Measurements from ENCODE around the gene TNP2.
"Not testable (repeated sequence)": the region's sequence is repeated elsewhere in the genome, so short reads cannot be mapped to it uniquely, and the experiment has no call there.

The TNP2 gene

GRCh38 chr16:11299865-11300559 is 30.9 kb upstream of the TNP2 start:
- no peak for DNase-seq

GRCh38 chr16:11298950-11299547 is 29.9 kb upstream of the TNP2 start:
- not testable (repeated sequence) for DNase-seq

- no peak for DNase-seq
Observed at GRCh38 chr16:11298143-11298900, 29.2 kb upstream of the TNP2 start.

GRCh38 chr16:11297492-11298142 is 28.5 kb upstream of the TNP2 start:
- peak; percentile 62 for DNase-seq

GRCh38 chr16:11296706-11297491 is 27.8 kb upstream of the TNP2 start:
- no peak for DNase-seq

GRCh38 chr16:11296351-11296705 is 27.2 kb upstream of the TNP2 start:
- DNase-seq, result no peak

GRCh38 chr16:11295672-11296071 is 26.5 kb upstream of the TNP2 start:
- no peak for DNase-seq

GRCh38 chr16:11292076-11292748 is 23.1 kb upstream of the TNP2 start:
- DNase-seq, result no peak

- no peak for DNase-seq
Observed at GRCh38 chr16:11291091-11291703, 22.1 kb upstream of the TNP2 start.

GRCh38 chr16:11290102-11290893 is 21.2 kb upstream of the TNP2 start:
- DNase-seq, result no peak

- DNase-seq, result not testable (repeated sequence)
Observed at GRCh38 chr16:11289696-11290095, 20.6 kb upstream of the TNP2 start.

- no peak for DNase-seq
Observed at GRCh38 chr16:11289202-11289601, 20.1 kb upstream of the TNP2 start.

GRCh38 chr16:11285842-11286241 is 16.7 kb upstream of the TNP2 start:
- no peak for DNase-seq

- DNase-seq, result no peak
Observed at GRCh38 chr16:11283820-11284248, 14.7 kb upstream of the TNP2 start.

- no peak for DNase-seq
Observed at GRCh38 chr16:11280616-11281522, 11.7 kb upstream of the TNP2 start, which contains the start of gene PRM1. PRM1 (minus strand) TSS chr16:11281330; CDS start chr16:11281238, 92 bp downstream.

- no peak for DNase-seq
Observed at GRCh38 chr16:11278681-11279628, 9.8 kb upstream of the TNP2 start.

- no peak for DNase-seq
Observed at GRCh38 chr16:11277607-11278337, 8.6 kb upstream of the TNP2 start.
